Epidermal melanocyte (primary cell): ENCODE results near the gene MEIKIN.

Experiments
- DNase-seq: peaks from one replicate; pipeline ENCODE4 v3.0.0; 2011; ENCODE audit warnings: low spot score; ENCODE audit not compliant: insufficient read length

The MEIKIN gene

DNA sequence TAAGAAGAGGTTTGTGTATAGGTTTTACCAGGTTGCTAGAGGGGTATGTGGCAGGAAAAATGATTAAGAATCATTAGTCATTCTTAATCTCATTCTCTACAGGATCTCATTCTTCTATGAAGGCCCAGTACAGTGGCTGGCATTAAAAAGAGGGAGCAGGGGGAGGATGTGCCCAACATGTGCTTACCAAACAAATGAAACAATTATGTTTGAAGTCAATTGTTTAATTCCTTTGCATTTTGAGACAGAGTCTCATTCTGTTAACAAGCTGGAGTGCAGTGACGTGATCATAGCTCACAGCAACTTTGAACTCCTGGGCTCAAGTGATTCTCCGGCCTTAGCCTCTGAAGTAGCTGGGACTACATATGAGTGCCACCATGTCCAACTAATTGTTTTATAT, 171.7 kb downstream of the MEIKIN start:
- DNase-seq, result no peak

DNA sequence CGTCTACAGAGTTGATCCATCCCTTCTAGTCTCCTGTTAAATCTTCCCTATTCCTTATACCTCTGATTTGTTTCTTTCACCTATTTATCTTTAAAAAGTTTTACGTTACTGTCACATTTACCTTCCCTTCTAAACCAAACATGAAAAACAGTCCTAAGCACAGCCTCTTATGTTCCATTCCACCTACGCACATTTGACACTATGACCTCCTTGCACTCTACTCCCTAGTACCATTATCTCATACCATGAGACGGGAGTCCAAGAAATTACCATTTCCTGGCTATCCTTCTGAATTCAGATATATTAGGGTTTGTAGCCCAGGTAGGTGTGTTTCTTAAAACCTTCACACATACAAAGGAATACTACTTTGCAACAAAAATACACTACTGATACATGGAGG, 173.8 kb downstream of the MEIKIN start:
- no peak for DNase-seq

DNA sequence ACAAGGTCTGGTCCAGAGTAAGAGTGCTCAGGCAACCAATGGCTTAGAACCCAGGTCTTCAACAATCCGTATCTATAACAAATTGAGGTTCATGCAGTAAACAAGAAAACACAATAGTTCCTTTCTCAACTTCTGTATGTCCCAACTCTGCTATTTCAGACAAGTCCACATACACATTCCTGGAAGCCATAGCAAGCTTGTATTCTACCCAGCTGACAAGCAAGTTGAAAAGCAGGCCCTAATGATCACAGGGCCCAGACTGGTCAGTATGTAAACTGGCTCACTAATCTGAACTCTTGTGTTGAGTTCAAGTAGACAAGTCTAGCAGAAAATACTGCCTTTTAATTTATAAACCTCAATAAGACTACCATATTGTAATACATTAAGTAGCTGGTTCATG, 175.5 kb downstream of the MEIKIN start:
- no peak for DNase-seq

DNA sequence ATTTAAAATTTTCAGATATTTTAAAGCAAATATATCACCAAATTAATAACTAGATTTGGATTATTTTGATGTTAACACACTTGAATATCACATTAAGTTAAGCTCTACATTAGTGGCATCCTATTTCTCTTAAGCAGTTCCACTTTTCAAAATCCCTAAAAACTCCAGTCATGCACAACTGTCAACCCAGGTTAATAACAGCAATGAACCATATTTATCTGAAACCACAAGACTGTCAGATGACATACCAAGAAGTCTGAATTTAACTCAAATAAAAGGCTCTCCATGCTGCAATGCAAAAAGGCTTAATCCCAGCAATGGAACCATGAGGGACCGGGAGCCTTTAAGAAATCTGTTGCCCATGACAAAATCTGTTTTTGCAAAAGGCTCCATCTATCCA, 176.1 kb downstream of the MEIKIN start:
- DNase-seq, result no peak

DNA sequence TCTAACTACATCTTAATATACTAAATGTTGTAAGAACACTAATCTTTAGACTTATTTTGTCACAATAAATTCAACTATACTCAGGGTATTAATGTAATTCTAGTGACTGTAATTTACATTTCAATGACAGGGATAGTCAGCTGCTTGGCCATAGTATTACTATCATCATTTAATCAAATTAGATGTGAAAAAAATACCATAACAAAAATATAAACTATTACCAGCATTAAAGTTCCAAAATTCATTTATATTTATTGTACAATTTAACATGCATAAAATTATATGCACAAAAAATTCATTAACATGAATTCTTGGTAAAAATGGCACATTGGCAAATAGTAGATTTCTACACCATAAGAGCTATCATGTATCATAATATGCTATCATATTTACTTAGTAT, 177.6 kb downstream of the MEIKIN start:
- no peak for DNase-seq

DNA sequence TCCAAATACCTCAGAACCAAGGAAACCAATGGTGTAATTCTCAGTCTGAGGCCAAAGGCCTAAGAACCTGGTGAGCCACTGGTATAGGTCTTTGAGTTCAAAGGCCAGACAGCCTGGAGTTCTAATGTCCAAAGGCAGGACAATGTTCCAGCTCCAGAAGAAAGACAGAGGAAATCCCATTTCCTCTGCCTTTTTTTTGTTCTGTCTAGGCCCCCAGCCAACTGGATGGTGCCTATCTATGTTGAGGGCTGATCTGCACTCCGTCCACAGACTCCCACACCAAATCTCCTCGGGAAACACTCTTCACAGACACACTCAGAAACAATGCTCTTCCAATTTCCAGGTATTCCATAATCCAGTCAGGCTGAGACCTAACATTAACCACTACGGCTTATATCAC, 178.8 kb downstream of the MEIKIN start:
- no peak for DNase-seq

DNA sequence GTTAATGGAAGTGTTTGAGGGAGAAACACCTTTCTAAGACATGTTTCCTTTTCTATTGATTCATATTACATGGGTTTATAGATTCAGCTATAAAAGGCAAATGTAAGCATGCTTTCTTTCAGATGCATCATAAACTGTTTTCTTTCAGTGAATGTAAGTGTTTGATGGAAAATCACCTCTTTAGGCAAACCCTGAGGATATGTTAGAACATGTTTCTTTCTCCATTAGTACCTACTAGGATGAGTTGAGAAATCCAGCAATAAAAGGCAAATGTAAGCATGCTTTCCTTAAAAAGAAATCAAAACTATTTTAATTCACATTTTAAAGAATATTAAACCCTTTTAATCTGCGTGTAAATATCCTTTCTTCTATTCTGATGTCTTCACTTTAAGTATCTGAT, 180.2 kb downstream of the MEIKIN start:
- no peak for DNase-seq

DNA sequence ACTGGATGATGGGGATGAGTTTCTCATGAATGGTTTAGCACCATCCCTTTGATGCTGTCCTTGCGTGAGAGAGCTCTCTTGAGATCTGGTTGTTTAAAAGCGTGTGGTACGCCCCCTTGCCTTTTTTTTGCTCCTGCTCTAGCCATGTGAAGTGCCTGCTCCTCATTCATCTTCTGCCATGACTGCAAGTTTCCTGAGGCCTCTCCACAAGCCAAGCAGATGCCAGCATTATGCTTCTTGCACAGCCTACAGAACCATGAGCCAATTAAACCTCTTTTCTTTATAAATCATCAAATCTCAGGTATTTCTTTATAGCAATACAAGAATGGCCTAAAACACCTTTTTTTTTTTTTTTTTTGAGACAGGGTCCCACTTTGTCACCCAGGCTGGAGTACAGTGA, 181.5 kb downstream of the MEIKIN start:
- no peak for DNase-seq

DNA sequence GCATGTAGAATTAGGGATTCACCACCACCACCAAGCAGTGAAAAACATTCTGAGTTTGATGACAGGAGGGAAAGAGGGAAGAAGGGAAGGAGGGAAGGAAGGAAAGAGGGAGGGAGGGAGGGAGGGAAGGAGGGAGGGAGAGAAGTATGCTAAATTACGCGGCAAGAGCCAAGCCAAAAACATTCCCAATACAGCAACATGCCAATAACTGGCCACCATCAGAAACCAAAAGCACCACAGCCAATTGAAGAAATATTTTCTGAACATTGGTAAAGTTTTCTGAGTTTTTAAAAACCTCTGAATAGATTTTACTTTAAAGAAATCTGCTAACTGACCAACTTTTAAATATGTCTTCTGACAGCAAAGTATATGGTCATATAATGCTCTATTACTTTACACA, 184.7 kb downstream of the MEIKIN start:
- no peak for DNase-seq

DNA sequence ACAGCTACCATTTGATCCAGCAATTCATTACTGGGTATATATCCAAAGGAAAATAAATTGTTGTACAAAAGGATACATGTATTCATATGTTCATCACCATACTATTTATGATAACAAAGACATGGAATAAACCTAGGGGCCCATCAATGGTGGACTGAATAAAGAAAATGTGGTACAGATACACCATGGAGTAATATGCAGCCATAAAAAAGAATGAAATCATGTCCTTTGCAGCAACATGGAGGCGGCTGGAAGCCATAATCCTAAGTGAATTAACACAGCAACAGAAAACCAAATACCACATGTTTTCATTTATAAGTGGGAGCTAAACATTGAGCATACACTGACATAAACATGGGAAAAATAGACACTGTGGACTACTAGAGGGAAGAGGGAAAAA, 185.8 kb downstream of the MEIKIN start:
- DNase-seq, result no peak

DNA sequence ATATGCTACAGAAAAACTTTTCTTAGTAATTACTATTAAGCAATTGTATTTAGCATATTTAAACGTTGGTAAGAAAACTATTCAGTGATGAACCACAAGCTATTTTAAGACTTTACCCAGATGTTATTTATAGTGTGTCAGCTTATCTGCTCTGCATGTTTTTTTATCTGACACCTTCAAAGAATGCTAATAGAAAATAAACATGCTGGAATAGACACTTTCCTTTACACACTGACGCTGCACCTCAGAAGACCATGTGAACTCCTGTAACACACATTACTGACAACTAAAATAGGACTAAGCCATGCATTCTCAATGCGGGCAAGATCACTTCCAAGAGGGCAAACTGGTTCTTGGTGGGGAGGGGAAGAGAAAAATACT, 187.0 kb downstream of the MEIKIN start:
- DNase-seq, result no peak

DNA sequence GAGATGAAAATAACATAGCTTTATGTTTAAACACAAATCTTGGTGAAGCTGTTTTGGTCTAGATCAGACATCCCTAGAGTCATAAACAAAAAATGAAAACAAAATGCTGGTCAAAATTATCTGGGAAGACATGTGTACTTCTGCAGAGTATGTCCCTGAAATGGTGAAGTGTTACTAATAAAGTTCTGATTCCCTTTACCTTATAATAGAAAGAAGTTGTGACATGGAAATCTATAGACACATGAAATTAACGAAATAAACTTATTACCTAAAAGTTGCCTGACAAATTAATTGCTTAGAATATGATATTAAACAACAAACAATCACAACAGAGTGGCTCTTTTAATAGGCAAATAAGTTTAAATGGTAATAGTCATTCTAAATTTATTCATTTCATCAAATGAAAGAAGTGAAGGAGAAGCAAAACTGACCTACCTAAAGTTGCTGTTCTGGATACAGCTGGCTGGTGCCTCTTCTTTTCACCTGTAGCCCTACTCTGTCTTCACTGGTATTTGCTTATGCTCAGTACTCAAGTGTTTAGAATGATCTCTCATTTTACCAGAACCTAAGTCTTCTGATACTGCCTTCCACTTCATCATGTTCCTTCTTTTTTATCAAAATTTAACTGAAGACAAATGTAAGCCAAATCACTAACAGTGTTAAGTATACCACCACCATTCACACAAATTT, 187.5 kb downstream of the MEIKIN start:
- DNase-seq, result no peak
